GM12878 (cell line): Measurements from ENCODE around the gene OPA1. TPM values are rescaled to one million over a fixed set of nuclear protein-coding genes. Genes with fewer than 3 reads are reported as not detected.
A peak's percentile ranks its signal among the peaks of the same experiment; 100 is the strongest.

Source experiments
- ATF7 ChIP-seq: fragments of 450-650 bp; IDR thresholded peaks from 2 replicates; pipeline ENCODE4 v1.6.1; 2016; ENCODE audit warnings: low read depth, mild to moderate bottlenecking
- EED ChIP-seq: sonication (generic); IDR thresholded peaks from 2 replicates; pipeline ENCODE4 v1.6.1; 2016; ENCODE audit warnings: antibody characterized with exemption, low read depth
- EGR1 ChIP-seq, 2 experiments: IDR thresholded peaks; 1 replicate in 1 of 2; 2 replicates in 1 of 2; pipeline ENCODE4 v1.6.1; 2011 to 2012; ENCODE audit warnings: low read depth in 2 of 2, low read length in 2 of 2, borderline replicate concordance in 1 of 2, mild to moderate bottlenecking in 1 of 2, moderate library complexity in 1 of 2
- GATAD2B ChIP-seq: fragments of 450-650 bp; conservative IDR thresholded peaks from 2 replicates; pipeline ENCODE4 v1.6.1; 2017; ENCODE audit warnings: low read depth, mild to moderate bottlenecking, moderate library complexity
- JUND ChIP-seq: IDR thresholded peaks from 2 replicates; pipeline ENCODE4 v1.6.1; 2012; ENCODE audit warnings: low read depth, mild to moderate bottlenecking, low read length, improper control_type of control experiment, moderate library complexity
- MXI1 ChIP-seq: fragments of 150-350 bp; IDR thresholded peaks from 2 replicates; pipeline ENCODE4 v1.6.1; 2011; ENCODE audit warnings: low read depth, mild to moderate bottlenecking, inconsistent platforms, low read length, improper control_type of control experiment
- NRF1 ChIP-seq: conservative IDR thresholded peaks from 2 replicates; pipeline ENCODE4 v1.6.1; 2011; ENCODE audit warnings: mild to moderate bottlenecking, low read depth, low read length, improper control_type of control experiment
- SMC3 ChIP-seq: IDR thresholded peaks from 2 replicates; pipeline ENCODE4 v1.6.1; 2011; ENCODE audit warnings: low read length, improper control_type of control experiment, borderline replicate concordance
- TCF3 ChIP-seq: IDR thresholded peaks from 2 replicates; pipeline ENCODE4 v1.6.1; 2012; ENCODE audit warnings: low read depth, mild to moderate bottlenecking, low read length, borderline replicate concordance; ENCODE audit not compliant: insufficient read depth
- ZNF274 ChIP-seq: IDR thresholded peaks from one replicate; pipeline ENCODE4 v1.8.0; 2011; ENCODE audit not compliant: insufficient read length, insufficient read depth
- ZZZ3 ChIP-seq: IDR thresholded peaks from 2 replicates; pipeline ENCODE4 v1.6.1; 2011; ENCODE audit warnings: low read depth; ENCODE audit not compliant: control insufficient read depth, insufficient read length
- polyA plus RNA-seq, 11 experiments: library from polyadenylated mRNA; depleted of rRNA in 4 of 11; unstranded in 6 of 11; stranded (reverse) in 5 of 11; fragments of >200 nt; fragmentation: Nextera tagmentation in 4 of 11; fragmentation: Illumina TruSeq in 1 of 11; extraction: Ambion mirVana in 4 of 11; extraction: Trizol in 1 of 11; gene quantifications; 1 replicate in 1 of 11; 2 replicates in 10 of 11; pipeline versions ENCODE4 v1.2.1 to v1.2.3, GENCODE V29; 2011 to 2016; ENCODE audit warnings: inconsistent platforms in 2 of 11, missing spikeins in 2 of 11, low read depth in 1 of 11
- total RNA-seq, 4 experiments: library from RNA; depleted of rRNA in 3 of 4; stranded (reverse); fragments of >200 nt in 3 of 4; fragmentation: Illumina TruSeq in 1 of 4; extraction: Trizol in 1 of 4; gene quantifications; 2 replicates each; pipeline versions ENCODE4 v1.2.1 to v1.2.3, GENCODE V29; 2013 to 2021
- TF ChIP-seq, protein P1 (sequence below): fragments of 450-650 bp; IDR thresholded peaks from 2 replicates; pipeline ENCODE4 v1.6.1; 2018; ENCODE audit warnings: mild to moderate bottlenecking, low read depth, moderate library complexity; ENCODE audit not compliant: partially characterized antibody
- TF ChIP-seq, protein P2 (sequence below): fragments of 450-650 bp; IDR thresholded peaks from 2 replicates; pipeline ENCODE4 v1.6.1; 2017; ENCODE audit warnings: low read depth, mild to moderate bottlenecking, moderate library complexity
- TF ChIP-seq, protein P3 (sequence below): fragments of 450-650 bp; IDR thresholded peaks from 2 replicates; pipeline ENCODE4 v1.6.1; 2016; ENCODE audit warnings: mild to moderate bottlenecking
- TF ChIP-seq, protein P4 (sequence below): fragments of 450-650 bp; IDR thresholded peaks from 2 replicates; pipeline ENCODE4 v1.6.1; 2017; ENCODE audit warnings: mild to moderate bottlenecking, low read depth, inconsistent platforms; ENCODE audit not compliant: poor library complexity, severe bottlenecking
- TF ChIP-seq, protein P5 (sequence below): IDR thresholded peaks from 2 replicates; pipeline ENCODE4 v1.6.1; 2012; ENCODE audit warnings: low read length, inconsistent platforms
- TF ChIP-seq, protein P6 (sequence below): fragments of 450-650 bp; conservative IDR thresholded peaks from 2 replicates; pipeline ENCODE4 v1.6.1; 2017; ENCODE audit warnings: mild to moderate bottlenecking, moderate library complexity

Gene OPA1
- total and polyA plus RNA-seq, 10 of the 15 experiments (the other 5 are each of a cell fraction or from before 2014, with no cell fraction given) = 14.7 to 108 (median 59.3) TPM

DNA sequence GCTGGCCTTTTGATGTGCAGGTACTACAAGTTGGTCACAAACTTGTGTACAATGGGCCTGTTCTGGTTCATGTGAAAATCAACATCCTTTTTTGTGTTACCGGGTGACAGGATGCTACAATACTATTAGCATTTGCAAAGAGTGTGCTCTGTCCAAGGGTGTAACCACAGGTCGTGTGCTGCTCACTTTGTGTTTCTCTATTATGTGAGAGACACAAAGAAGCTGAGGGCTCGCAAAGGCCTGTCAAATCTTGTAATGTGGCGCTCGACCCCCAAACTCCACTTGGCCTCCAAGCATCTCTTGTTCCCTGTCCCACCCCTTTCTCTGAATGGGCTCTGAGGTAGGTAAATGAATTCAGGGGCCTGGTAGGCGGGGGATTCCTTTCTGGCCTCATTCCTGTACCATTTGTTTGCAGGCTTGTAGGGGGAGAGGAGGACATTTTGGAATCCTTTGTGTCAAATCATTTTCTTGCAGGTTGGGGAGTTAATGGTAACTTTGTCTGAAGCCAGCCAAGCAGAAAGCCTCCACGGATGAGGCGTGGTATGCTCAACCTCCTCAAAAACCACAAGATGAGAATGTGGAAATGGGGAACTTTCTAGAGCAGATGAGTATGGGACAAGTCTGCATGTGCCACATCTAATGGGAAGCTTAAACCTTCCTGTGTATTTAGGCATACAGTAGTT is 109.1 kb downstream of the OPA1 start (continued):
- TF ChIP-seq, protein P1, sequence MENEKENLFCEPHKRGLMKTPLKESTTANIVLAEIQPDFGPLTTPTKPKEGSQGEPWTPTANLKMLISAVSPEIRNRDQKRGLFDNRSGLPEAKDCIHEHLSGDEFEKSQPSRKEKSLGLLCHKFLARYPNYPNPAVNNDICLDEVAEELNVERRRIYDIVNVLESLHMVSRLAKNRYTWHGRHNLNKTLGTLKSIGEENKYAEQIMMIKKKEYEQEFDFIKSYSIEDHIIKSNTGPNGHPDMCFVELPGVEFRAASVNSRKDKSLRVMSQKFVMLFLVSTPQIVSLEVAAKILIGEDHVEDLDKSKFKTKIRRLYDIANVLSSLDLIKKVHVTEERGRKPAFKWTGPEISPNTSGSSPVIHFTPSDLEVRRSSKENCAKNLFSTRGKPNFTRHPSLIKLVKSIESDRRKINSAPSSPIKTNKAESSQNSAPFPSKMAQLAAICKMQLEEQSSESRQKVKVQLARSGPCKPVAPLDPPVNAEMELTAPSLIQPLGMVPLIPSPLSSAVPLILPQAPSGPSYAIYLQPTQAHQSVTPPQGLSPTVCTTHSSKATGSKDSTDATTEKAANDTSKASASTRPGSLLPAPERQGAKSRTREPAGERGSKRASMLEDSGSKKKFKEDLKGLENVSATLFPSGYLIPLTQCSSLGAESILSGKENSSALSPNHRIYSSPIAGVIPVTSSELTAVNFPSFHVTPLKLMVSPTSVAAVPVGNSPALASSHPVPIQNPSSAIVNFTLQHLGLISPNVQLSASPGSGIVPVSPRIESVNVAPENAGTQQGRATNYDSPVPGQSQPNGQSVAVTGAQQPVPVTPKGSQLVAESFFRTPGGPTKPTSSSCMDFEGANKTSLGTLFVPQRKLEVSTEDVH = no peak
- TF ChIP-seq ZZZ3 (no peak), NRF1 (no peak), SMC3 (no peak), GATAD2B (no peak), TCF3 (no peak), EED (peak; percentile 84), EGR1 (IDR thresholded peaks at IDR 0.05; ENCODE audit: borderline replicate concordance in 1 of 2, low read depth in 2 of 2, low read length in 2 of 2) (no peak), JUND (no peak), ZNF274 (no peak), MXI1 (no peak), ATF7 (no peak)
- TF ChIP-seq, protein P2, sequence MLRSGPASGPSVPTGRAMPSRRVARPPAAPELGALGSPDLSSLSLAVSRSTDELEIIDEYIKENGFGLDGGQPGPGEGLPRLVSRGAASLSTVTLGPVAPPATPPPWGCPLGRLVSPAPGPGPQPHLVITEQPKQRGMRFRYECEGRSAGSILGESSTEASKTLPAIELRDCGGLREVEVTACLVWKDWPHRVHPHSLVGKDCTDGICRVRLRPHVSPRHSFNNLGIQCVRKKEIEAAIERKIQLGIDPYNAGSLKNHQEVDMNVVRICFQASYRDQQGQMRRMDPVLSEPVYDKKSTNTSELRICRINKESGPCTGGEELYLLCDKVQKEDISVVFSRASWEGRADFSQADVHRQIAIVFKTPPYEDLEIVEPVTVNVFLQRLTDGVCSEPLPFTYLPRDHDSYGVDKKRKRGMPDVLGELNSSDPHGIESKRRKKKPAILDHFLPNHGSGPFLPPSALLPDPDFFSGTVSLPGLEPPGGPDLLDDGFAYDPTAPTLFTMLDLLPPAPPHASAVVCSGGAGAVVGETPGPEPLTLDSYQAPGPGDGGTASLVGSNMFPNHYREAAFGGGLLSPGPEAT = peak; percentile 74
- TF ChIP-seq, protein P3, sequence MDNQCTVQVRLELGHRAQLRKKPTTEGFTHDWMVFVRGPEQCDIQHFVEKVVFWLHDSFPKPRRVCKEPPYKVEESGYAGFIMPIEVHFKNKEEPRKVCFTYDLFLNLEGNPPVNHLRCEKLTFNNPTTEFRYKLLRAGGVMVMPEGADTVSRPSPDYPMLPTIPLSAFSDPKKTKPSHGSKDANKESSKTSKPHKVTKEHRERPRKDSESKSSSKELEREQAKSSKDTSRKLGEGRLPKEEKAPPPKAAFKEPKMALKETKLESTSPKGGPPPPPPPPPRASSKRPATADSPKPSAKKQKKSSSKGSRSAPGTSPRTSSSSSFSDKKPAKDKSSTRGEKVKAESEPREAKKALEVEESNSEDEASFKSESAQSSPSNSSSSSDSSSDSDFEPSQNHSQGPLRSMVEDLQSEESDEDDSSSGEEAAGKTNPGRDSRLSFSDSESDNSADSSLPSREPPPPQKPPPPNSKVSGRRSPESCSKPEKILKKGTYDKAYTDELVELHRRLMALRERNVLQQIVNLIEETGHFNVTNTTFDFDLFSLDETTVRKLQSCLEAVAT = no peak
- TF ChIP-seq, protein P4, sequence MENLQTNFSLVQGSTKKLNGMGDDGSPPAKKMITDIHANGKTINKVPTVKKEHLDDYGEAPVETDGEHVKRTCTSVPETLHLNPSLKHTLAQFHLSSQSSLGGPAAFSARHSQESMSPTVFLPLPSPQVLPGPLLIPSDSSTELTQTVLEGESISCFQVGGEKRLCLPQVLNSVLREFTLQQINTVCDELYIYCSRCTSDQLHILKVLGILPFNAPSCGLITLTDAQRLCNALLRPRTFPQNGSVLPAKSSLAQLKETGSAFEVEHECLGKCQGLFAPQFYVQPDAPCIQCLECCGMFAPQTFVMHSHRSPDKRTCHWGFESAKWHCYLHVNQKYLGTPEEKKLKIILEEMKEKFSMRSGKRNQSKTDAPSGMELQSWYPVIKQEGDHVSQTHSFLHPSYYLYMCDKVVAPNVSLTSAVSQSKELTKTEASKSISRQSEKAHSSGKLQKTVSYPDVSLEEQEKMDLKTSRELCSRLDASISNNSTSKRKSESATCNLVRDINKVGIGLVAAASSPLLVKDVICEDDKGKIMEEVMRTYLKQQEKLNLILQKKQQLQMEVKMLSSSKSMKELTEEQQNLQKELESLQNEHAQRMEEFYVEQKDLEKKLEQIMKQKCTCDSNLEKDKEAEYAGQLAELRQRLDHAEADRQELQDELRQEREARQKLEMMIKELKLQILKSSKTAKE = no peak
- TF ChIP-seq, protein P5, sequence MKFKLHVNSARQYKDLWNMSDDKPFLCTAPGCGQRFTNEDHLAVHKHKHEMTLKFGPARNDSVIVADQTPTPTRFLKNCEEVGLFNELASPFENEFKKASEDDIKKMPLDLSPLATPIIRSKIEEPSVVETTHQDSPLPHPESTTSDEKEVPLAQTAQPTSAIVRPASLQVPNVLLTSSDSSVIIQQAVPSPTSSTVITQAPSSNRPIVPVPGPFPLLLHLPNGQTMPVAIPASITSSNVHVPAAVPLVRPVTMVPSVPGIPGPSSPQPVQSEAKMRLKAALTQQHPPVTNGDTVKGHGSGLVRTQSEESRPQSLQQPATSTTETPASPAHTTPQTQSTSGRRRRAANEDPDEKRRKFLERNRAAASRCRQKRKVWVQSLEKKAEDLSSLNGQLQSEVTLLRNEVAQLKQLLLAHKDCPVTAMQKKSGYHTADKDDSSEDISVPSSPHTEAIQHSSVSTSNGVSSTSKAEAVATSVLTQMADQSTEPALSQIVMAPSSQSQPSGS = peak; percentile 28; the same call in 1 of the 2 replicates
- TF ChIP-seq, protein P6, sequence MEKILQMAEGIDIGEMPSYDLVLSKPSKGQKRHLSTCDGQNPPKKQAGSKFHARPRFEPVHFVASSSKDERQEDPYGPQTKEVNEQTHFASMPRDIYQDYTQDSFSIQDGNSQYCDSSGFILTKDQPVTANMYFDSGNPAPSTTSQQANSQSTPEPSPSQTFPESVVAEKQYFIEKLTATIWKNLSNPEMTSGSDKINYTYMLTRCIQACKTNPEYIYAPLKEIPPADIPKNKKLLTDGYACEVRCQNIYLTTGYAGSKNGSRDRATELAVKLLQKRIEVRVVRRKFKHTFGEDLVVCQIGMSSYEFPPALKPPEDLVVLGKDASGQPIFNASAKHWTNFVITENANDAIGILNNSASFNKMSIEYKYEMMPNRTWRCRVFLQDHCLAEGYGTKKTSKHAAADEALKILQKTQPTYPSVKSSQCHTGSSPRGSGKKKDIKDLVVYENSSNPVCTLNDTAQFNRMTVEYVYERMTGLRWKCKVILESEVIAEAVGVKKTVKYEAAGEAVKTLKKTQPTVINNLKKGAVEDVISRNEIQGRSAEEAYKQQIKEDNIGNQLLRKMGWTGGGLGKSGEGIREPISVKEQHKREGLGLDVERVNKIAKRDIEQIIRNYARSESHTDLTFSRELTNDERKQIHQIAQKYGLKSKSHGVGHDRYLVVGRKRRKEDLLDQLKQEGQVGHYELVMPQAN = no peak
